OCI-LY7 (cell line): ENCODE measurements around the gene MCM10. TPM values are rescaled to one million over a fixed set of nuclear protein-coding genes. Genes with fewer than 3 reads are reported as not detected.

Experiments
- BruUV-seq: library from RNA; stranded (reverse); fragments of 400-500 nt; replicated peaks from 2 replicates; lab custom pipeline; 2021; lab: Mats Ljungman, UMichigan
- CTCF ChIA-PET: fragments of 300-600 bp; sonication (Branson Sonifier 250); formaldehyde crosslinking; loops from one replicate; lab custom pipeline; 2022; ENCODE audit warnings: antibody characterized with exemption; ENCODE audit not compliant: unreplicated experiment; lab: Charles Lee
- POLR2A ChIA-PET: fragments of 300-600 bp; sonication (Branson Sonifier 250); formaldehyde crosslinking; loops from one replicate; lab custom pipeline; 2022; ENCODE audit warnings: antibody characterized with exemption; lab: Charles Lee
- DNase-seq: peaks from one replicate; pipeline ENCODE4 v3.0.0-alpha.2; 2015; ENCODE audit warnings: low spot score
- H2AFZ ChIP-seq: fragments of 200-600 bp; sonication (generic), shearing (Covaris generic); 2 replicates; pipeline ENCODE4 v1.6.1; 2014; ENCODE audit warnings: mild to moderate bottlenecking, antibody characterized with exemption, low read length, moderate library complexity
- H3K27ac ChIP-seq: fragments of 200-600 bp; sonication (generic); 2 replicates; pipeline ENCODE4 v1.5.1; 2014; ENCODE audit warnings: mixed run types, low read depth, mild to moderate bottlenecking, moderate library complexity, low read length, inconsistent platforms; ENCODE audit not compliant: poor library complexity, severe bottlenecking
- H3K36me3 ChIP-seq: fragments of 200-600 bp; sonication (generic); 2 replicates; pipeline ENCODE4 v1.6.1; 2014; ENCODE audit warnings: mild to moderate bottlenecking, antibody characterized with exemption, low read length, moderate library complexity, mixed read lengths; ENCODE audit not compliant: insufficient read depth
- H3K4me1 ChIP-seq: fragments of 200-600 bp; sonication (generic); 2 replicates; pipeline ENCODE4 v1.5.1; 2014; ENCODE audit warnings: mild to moderate bottlenecking, low read length; ENCODE audit not compliant: insufficient read depth, poor library complexity, severe bottlenecking
- H3K4me2 ChIP-seq: fragments of 200-600 bp; sonication (generic); 2 replicates; pipeline ENCODE4 v1.6.1; 2014; ENCODE audit warnings: mild to moderate bottlenecking, low read length
- H3K4me3 ChIP-seq: fragments of 200-600 bp; sonication (generic); 2 replicates; pipeline ENCODE4 v1.5.1; 2014; ENCODE audit warnings: mild to moderate bottlenecking, low read depth, low read length; ENCODE audit not compliant: poor library complexity, severe bottlenecking
- H3K79me2 ChIP-seq: fragments of 200-600 bp; sonication (generic); 2 replicates; pipeline ENCODE4 v1.6.1; 2016; ENCODE audit warnings: low read depth, mild to moderate bottlenecking, low read length, moderate library complexity, mixed read lengths; ENCODE audit not compliant: insufficient read depth
- H3K9me2 ChIP-seq: fragments of 200-600 bp; sonication (generic); 2 replicates; pipeline ENCODE4 v1.6.1; 2016; ENCODE audit warnings: mild to moderate bottlenecking, low read length, mixed read lengths; ENCODE audit not compliant: insufficient read depth
- H3K9me3 ChIP-seq: fragments of 200-600 bp; sonication (generic); 2 replicates; pipeline ENCODE4 v1.6.1; 2014; ENCODE audit warnings: mild to moderate bottlenecking, mixed run types, low read length, mixed read lengths
- H4K20me1 ChIP-seq: fragments of 200-600 bp; sonication (generic); 2 replicates; pipeline ENCODE4 v1.6.1; 2014; ENCODE audit warnings: mild to moderate bottlenecking, antibody characterized with exemption, low read length, moderate library complexity, mixed read lengths; ENCODE audit not compliant: insufficient read depth
- CTCF ChIP-seq: fragments of 200-600 bp; sonication (generic); conservative IDR thresholded peaks from 2 replicates; pipeline ENCODE4 v1.5.1; 2014; ENCODE audit warnings: mild to moderate bottlenecking, antibody characterized with exemption, low read length, moderate library complexity, mixed read lengths
- EZH2phosphoT487 ChIP-seq: fragments of 200-600 bp; sonication (generic); IDR thresholded peaks from 2 replicates; pipeline ENCODE4 v1.6.1; 2018; ENCODE audit warnings: low read depth, borderline replicate concordance, mild to moderate bottlenecking, mixed run types, antibody characterized with exemption, low read length, moderate library complexity, mixed read lengths
- intact Hi-C: fragments of 100-400 bp; cut with micrococcal nuclease; formaldehyde crosslinking; loops from one replicate; pipeline ENCODE4 v1.10.0; 2022; ENCODE audit not compliant: unreplicated experiment
- total RNA-seq, 2 experiments: library from RNA; depleted of rRNA in 1 of 2; stranded (reverse); fragments of >200 nt in 1 of 2; shearing (Covaris generic) in 1 of 2; gene quantifications; 2 replicates each; pipeline ENCODE4 v1.2.3, GENCODE V29; 2014 to 2022

The MCM10 gene
- total RNA-seq, 2 experiments from 2014 or later = 56.9 to 96.4 TPM

- no TSS peak for BruUV-seq
- no peak overlapping the region for H3K27ac ChIP-seq
- H3K4me1 ChIP-seq = peaks cover 10% of the 10 kb centered on the region
- POLR2A ChIA-PET = interaction anchor here (0.6 kb wide), 2 partner anchors 166 to 530 kb away, joined by 4 read pairs; no protein-coding TSS in a partner anchor
- no peaks in the 10 kb centered on the region for H3K9me2 ChIP-seq
- H3K9me3 ChIP-seq = no peaks in the 10 kb centered on the region
- H2AFZ ChIP-seq = no peak overlapping the region
- H3K36me3 ChIP-seq = no peaks in the 10 kb centered on the region
- H3K4me3 ChIP-seq = no peak overlapping the region
- CTCF ChIA-PET = no interaction called here
- intact Hi-C loops = no loop called here
- H3K79me2 ChIP-seq = no peaks in the 10 kb centered on the region
- no peaks in the 10 kb centered on the region for H4K20me1 ChIP-seq
- TF ChIP-seq CTCF (no peak), EZH2phosphoT487 (no peak)
- H3K4me2 ChIP-seq = no peak overlapping the region
- peak; percentile 10 for DNase-seq
These were observed 63.0 kb downstream of the MCM10 start for GRCh38 chr10:13224210-13224995.

- Histone ChIP-seq H3K9me3 (no peaks in the 10 kb centered on the region), H3K9me2 (no peaks in the 10 kb centered on the region), H3K4me1 (no peaks in the 10 kb centered on the region), H3K27ac (no peak overlapping the region), H2AFZ (no peak overlapping the region), H3K4me2 (no peak overlapping the region), H4K20me1 (no peaks in the 10 kb centered on the region), H3K36me3 (no peaks in the 10 kb centered on the region), H3K4me3 (no peak overlapping the region), H3K79me2 (no peaks in the 10 kb centered on the region)
- BruUV-seq = no TSS peak
- TF ChIP-seq CTCF (no peak), EZH2phosphoT487 (no peak)
- ChIA-PET CTCF (no interaction called here), POLR2A (interaction anchor here (0.7 to 1.8 kb wide), 7 partner anchors 16 to 612 kb away, joined by 3 to 11 read pairs (median 3); no protein-coding TSS in a partner anchor)
- intact Hi-C loops = no loop called here
- no peak for DNase-seq
These were observed 64.2 kb downstream of the MCM10 start for GRCh38 chr10:13225601-13226000.

- intact Hi-C loops = no loop called here
- DNase-seq = no peak
- Histone ChIP-seq H3K79me2 (no peaks in the 10 kb centered on the region), H3K9me2 (no peaks in the 10 kb centered on the region), H3K36me3 (no peaks in the 10 kb centered on the region), H3K9me3 (no peaks in the 10 kb centered on the region), H2AFZ (no peak overlapping the region), H4K20me1 (no peaks in the 10 kb centered on the region), H3K4me2 (no peak overlapping the region), H3K4me1 (no peaks in the 10 kb centered on the region), H3K4me3 (no peak overlapping the region), H3K27ac (no peak overlapping the region)
- POLR2A ChIA-PET = interaction anchor here (0.7 to 1.8 kb wide), 4 partner anchors 18 to 75 kb away, joined by 3 to 5 read pairs (median 4); no protein-coding TSS in a partner anchor
- TF ChIP-seq EZH2phosphoT487 = no peak
- no peak for TF ChIP-seq CTCF
- CTCF ChIA-PET = no interaction called here
- BruUV-seq = no TSS peak
These were observed 65.7 kb downstream of the MCM10 start for GRCh38 chr10:13227031-13227430.
